IPS-18c (cell line): ENCODE results near the gene ELF4.
"Not testable (repeated sequence)": the region's sequence is repeated elsewhere in the genome, so short reads cannot be mapped to it uniquely, and the experiment has no call there.

Source experiments
- H3K4me3 ChIP-seq: 2 replicates; pipeline ENCODE4 v1.7.0; 2013; ENCODE audit warnings: low read depth, mild to moderate bottlenecking, low read length, moderate library complexity; ENCODE audit not compliant: insufficient read depth
- H3K9me3 ChIP-seq: one replicate; pipeline ENCODE4 v1.6.1; 2013; ENCODE audit warnings: mild to moderate bottlenecking, low read length, moderate library complexity; ENCODE audit not compliant: control insufficient read depth, insufficient read depth

Gene ELF4

GRCh38 chrX:130119312-130119898 lies 9.1 kb upstream of the ELF4 start:
- peaks cover 14% of the 10 kb centered on the region for H3K9me3 ChIP-seq
- H3K4me3 ChIP-seq = no peak overlapping the region

- H3K4me3 ChIP-seq = 0 out of 2 replicates have a peak overlapping the region, but pooled peaks have one; percentile 6
- peaks cover 16% of the 10 kb centered on the region for H3K9me3 ChIP-seq
These were observed 8.4 kb upstream of the ELF4 start for GRCh38 chrX:130118441-130119311.

- H3K9me3 ChIP-seq = peaks cover 16% of the 10 kb centered on the region
These were observed 6.9 kb upstream of the ELF4 start for GRCh38 chrX:130117166-130117565.

GRCh38 chrX:130115119-130115885 lies 5.0 kb upstream of the ELF4 start:
- H3K4me3 ChIP-seq, H3K9me3 ChIP-seq: not testable (repeated sequence)

More at GRCh38 chrX:130117166-130117565, 6.9 kb upstream of the ELF4 start:
- no peak overlapping the region for H3K4me3 ChIP-seq

GRCh38 chrX:130114141-130114588 lies 3.9 kb upstream of the ELF4 start:
- Histone ChIP-seq H3K4me3 (no peak overlapping the region), H3K9me3 (peaks cover 10% of the 10 kb centered on the region)

GRCh38 chrX:130111220-130112154 lies 1.2 kb upstream of the ELF4 start:
- Histone ChIP-seq H3K9me3 (peaks cover 8% of the 10 kb centered on the region), H3K4me3 (peak overlapping the region; percentile 24; the same call in 1 of the 2 replicates)

- H3K4me3 ChIP-seq = peak overlapping the region; percentile 43
These were observed 593 bp downstream of the ELF4 start for GRCh38 chrX:130109429-130110378.

GRCh38 chrX:130108647-130109428 lies 1.5 kb downstream of the ELF4 start:
- Histone ChIP-seq H3K4me3 (no peak overlapping the region), H3K9me3 (peaks cover 5% of the 10 kb centered on the region)

More at GRCh38 chrX:130109429-130110378, 593 bp downstream of the ELF4 start:
- peaks cover 7% of the 10 kb centered on the region for H3K9me3 ChIP-seq

- Histone ChIP-seq H3K9me3 (peaks cover 2% of the 10 kb centered on the region), H3K4me3 (no peak overlapping the region)
These were observed 4.2 kb downstream of the ELF4 start for GRCh38 chrX:130106071-130106470.

GRCh38 chrX:130105244-130105643 lies 5.1 kb downstream of the ELF4 start:
- peaks cover 4% of the 10 kb centered on the region for H3K9me3 ChIP-seq
- H3K4me3 ChIP-seq = no peak overlapping the region

- no peak overlapping the region for H3K4me3 ChIP-seq
- peaks cover 4% of the 10 kb centered on the region for H3K9me3 ChIP-seq
These were observed 6.7 kb downstream of the ELF4 start for GRCh38 chrX:130103605-130104004.

- Histone ChIP-seq H3K9me3 (peaks cover 6% of the 10 kb centered on the region), H3K4me3 (no peak overlapping the region)
These were observed 10.1 kb downstream of the ELF4 start for GRCh38 chrX:130100180-130100579.

- H3K9me3 ChIP-seq = peaks cover 11% of the 10 kb centered on the region
- no peak overlapping the region for H3K4me3 ChIP-seq
These were observed 12.1 kb downstream of the ELF4 start for GRCh38 chrX:130098210-130098552.

GRCh38 chrX:130097507-130098209 lies 12.6 kb downstream of the ELF4 start:
- Histone ChIP-seq H3K9me3 (peaks cover 11% of the 10 kb centered on the region), H3K4me3 (no peak overlapping the region)
